HEK293 (cell line): ENCODE results near the gene TMEM119.

ENCODE experiments used
- CTCF ChIA-PET: fragments of 350-600 bp; formaldehyde crosslinking; extraction: SDS; loops from one replicate; lab custom pipeline; 2021; ENCODE audit warnings: antibody characterized with exemption; lab: Yijun Ruan, JAX
- POLR2A ChIA-PET: fragments of 300-600 bp; formaldehyde crosslinking; extraction: SDS; loops from one replicate; lab custom pipeline; 2020; ENCODE audit warnings: antibody characterized with exemption, inconsistent platforms; lab: Yijun Ruan, JAX
- H3K27ac ChIP-seq: fragments of 200-500 bp; sonication (Bioruptor generic); 2 replicates; pipeline ENCODE4 v1.5.1; 2014; ENCODE audit warnings: low read depth, low read length, control low read depth, inconsistent platforms; ENCODE audit errors: extremely low read depth
- H3K36me3 ChIP-seq, 2 experiments: fragments of 200-500 bp in 1 of 2; sonication (Bioruptor generic) in 1 of 2; 1 replicate in 1 of 2; 2 replicates in 1 of 2; pipeline ENCODE4 v1.5.1; 2014 to 2017; ENCODE audit warnings: inconsistent platforms in 2 of 2, low read length in 2 of 2; ENCODE audit not compliant: control insufficient read depth in 2 of 2, insufficient read depth in 1 of 2
- H3K4me1 ChIP-seq: fragments of 200-500 bp; sonication (Bioruptor generic); 2 replicates; pipeline ENCODE4 v1.5.1; 2014; ENCODE audit warnings: mild to moderate bottlenecking, low read length, inconsistent platforms; ENCODE audit not compliant: control insufficient read depth, insufficient read depth
- H3K4me3 ChIP-seq: 2 replicates; pipeline ENCODE4 v1.5.1; 2011; ENCODE audit warnings: low read depth, mild to moderate bottlenecking, control low read depth, low read length, moderate library complexity
- H3K9me3 ChIP-seq: fragments of 200-500 bp; sonication (Bioruptor generic); 2 replicates; pipeline ENCODE4 v1.5.1; 2014; ENCODE audit warnings: low read depth, low read length, inconsistent platforms; ENCODE audit not compliant: control insufficient read depth, insufficient read depth
- GLI4 ChIP-seq: fragments of 450-650 bp; formaldehyde crosslinking; IDR thresholded peaks from 2 replicates; pipeline ENCODE4 v1.5.1; 2016; ENCODE audit warnings: missing biosample characterization, missing genetic modification characterization
- OVOL3 ChIP-seq: fragments of 450-650 bp; formaldehyde crosslinking; IDR thresholded peaks from 2 replicates; pipeline ENCODE4 v1.5.1; 2016; ENCODE audit warnings: missing biosample characterization, missing genetic modification characterization
- PRDM2 ChIP-seq: fragments of 450-650 bp; formaldehyde crosslinking; IDR thresholded peaks from 2 replicates; pipeline ENCODE4 v1.5.1; 2016; ENCODE audit warnings: missing biosample characterization, missing genetic modification characterization, borderline replicate concordance
- SP3 ChIP-seq: fragments of 450-650 bp; formaldehyde crosslinking; IDR thresholded peaks from 2 replicates; pipeline ENCODE4 v1.5.1; 2016; ENCODE audit warnings: missing biosample characterization, missing genetic modification characterization
- ZNF148 ChIP-seq: fragments of 450-650 bp; formaldehyde crosslinking; IDR thresholded peaks from 2 replicates; pipeline ENCODE4 v1.5.0; 2017; ENCODE audit warnings: missing biosample characterization, missing genetic modification characterization, borderline replicate concordance
- ZNF221 ChIP-seq: fragments of 450-650 bp; formaldehyde crosslinking; IDR thresholded peaks from 2 replicates; pipeline ENCODE4 v1.5.1; 2017; ENCODE audit warnings: missing biosample characterization, missing genetic modification characterization, borderline replicate concordance
- ZNF292 ChIP-seq: fragments of 450-650 bp; formaldehyde crosslinking; IDR thresholded peaks from 2 replicates; pipeline ENCODE4 v1.5.1; 2016; ENCODE audit warnings: low read depth, missing biosample characterization, missing genetic modification characterization, borderline replicate concordance
- ZNF302 ChIP-seq: fragments of 450-650 bp; formaldehyde crosslinking; IDR thresholded peaks from 2 replicates; pipeline ENCODE4 v1.5.1; 2016; ENCODE audit warnings: missing biosample characterization, missing genetic modification characterization, low read depth
- ZNF366 ChIP-seq: fragments of 450-650 bp; formaldehyde crosslinking; conservative IDR thresholded peaks from 2 replicates; pipeline ENCODE4 v1.5.1; 2016; ENCODE audit warnings: missing biosample characterization, missing genetic modification characterization
- ZNF529 ChIP-seq: fragments of 450-650 bp; formaldehyde crosslinking; IDR thresholded peaks from 2 replicates; pipeline ENCODE4 v1.5.1; 2017; ENCODE audit warnings: missing genetic modification characterization, missing biosample characterization; ENCODE audit not compliant: insufficient replicate concordance
- ZNF548 ChIP-seq: fragments of 450-650 bp; formaldehyde crosslinking; IDR thresholded peaks from 2 replicates; pipeline ENCODE4 v1.5.1; 2016; ENCODE audit warnings: missing biosample characterization, missing genetic modification characterization
- ZNF623 ChIP-seq: fragments of 450-650 bp; formaldehyde crosslinking; IDR thresholded peaks from 2 replicates; pipeline ENCODE4 v1.5.1; 2016; ENCODE audit warnings: missing biosample characterization, missing genetic modification characterization

The TMEM119 gene

DNA sequence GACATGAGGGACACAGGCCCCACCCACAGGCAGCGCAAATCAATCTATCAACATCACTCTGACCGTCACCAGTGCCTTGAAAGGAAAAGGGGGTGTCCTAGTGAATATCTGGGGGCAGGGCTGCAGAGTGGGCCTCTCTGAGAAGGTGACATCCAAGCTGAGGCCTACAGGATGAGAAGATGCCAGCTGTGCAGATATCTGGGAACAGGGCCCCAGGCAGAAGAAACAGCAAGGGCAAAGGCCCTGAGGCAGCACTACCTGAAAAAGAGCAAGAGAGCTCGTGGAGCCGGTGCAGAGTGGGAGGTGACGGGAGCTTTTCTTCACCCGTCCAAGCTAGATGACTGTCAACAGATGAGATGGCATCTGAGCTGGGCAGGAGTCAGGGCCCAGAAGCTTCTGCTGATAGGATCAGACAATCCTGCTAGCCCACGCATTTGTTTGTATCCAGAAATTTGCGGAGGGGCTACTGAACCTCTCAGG lies 12.5 kb upstream of the TMEM119 start:
- Histone ChIP-seq H3K27ac (no peak overlapping the region), H3K9me3 (no peaks in the 10 kb centered on the region), H3K36me3 (no peaks in the 10 kb centered on the region), H3K4me3 (no peak overlapping the region), H3K4me1 (no peaks in the 10 kb centered on the region)
- peak; percentile 87 for TF ChIP-seq ZNF623
- TF ChIP-seq ZNF302 (tag by site-specific recombination), result no peak
- ChIA-PET CTCF (interaction anchor here (0.6 to 3.7 kb wide), 3 partner anchors 8 to 47 kb away, joined by 3 to 15 read pairs (median 3); no protein-coding TSS in a partner anchor), POLR2A (no interaction called here)

- H3K36me3 ChIP-seq, result no peaks in the 10 kb centered on the region
- H3K9me3 ChIP-seq, result no peaks in the 10 kb centered on the region
- ChIA-PET CTCF (interaction anchor here (0.6 to 3.7 kb wide), 3 partner anchors 8 to 251 kb away, joined by 3 to 15 read pairs (median 4); no protein-coding TSS in a partner anchor), POLR2A (interaction anchor here (0.9 kb wide), 1 partner anchor 47 kb away, joined by 3 read pairs; the partner anchor contains the start of gene ISCU)
- TF ChIP-seq ZNF548 (no peak), ZNF529 (tag by site-specific recombination) (no peak), ZNF366 (tag by site-specific recombination) (no peak), SP3 (tag by site-specific recombination) (no peak), GLI4 (no peak), ZNF221 (no peak), OVOL3 (tag by site-specific recombination) (no peak), PRDM2 (tag by site-specific recombination) (no peak), ZNF148 (no peak), ZNF292 (tag by site-specific recombination) (no peak)
- H3K4me3 ChIP-seq, result no peak overlapping the region
- H3K4me1 ChIP-seq, result no peaks in the 10 kb centered on the region
- no peak overlapping the region for H3K27ac ChIP-seq
These were observed 11.9 kb upstream of the TMEM119 start for GRCh38 chr12:108609537-108610335.
